Hepatic stellate cell (primary cell): ENCODE results near the gene TNFRSF11A.

Source experiments
- DNase-seq: peaks from one replicate; pipeline ENCODE4 v3.0.0; 2011; ENCODE audit warnings: low spot score

TNFRSF11A gene

GRCh38 chr18:62384068-62384467 lies 59.0 kb downstream of the TNFRSF11A start:
- no peak for DNase-seq

GRCh38 chr18:62384610-62385097 lies 59.5 kb downstream of the TNFRSF11A start:
- DNase-seq: no peak

GRCh38 chr18:62386091-62386490 lies 61.0 kb downstream of the TNFRSF11A start:
- no peak for DNase-seq

- no peak for DNase-seq
Measured at GRCh38 chr18:62386601-62387000, 61.5 kb downstream of the TNFRSF11A start.

GRCh38 chr18:62387257-62387656 lies 62.1 kb downstream of the TNFRSF11A start:
- DNase-seq: no peak

GRCh38 chr18:62388855-62389760 lies 64.0 kb downstream of the TNFRSF11A start:
- no peak for DNase-seq

GRCh38 chr18:62389761-62390481 lies 64.8 kb downstream of the TNFRSF11A start:
- DNase-seq: no peak

GRCh38 chr18:62394006-62394763 lies 69.1 kb downstream of the TNFRSF11A start:
- DNase-seq: no peak

- DNase-seq: no peak
Measured at GRCh38 chr18:62396381-62396780, 71.3 kb downstream of the TNFRSF11A start.

GRCh38 chr18:62396967-62397366 lies 71.9 kb downstream of the TNFRSF11A start:
- DNase-seq: no peak

GRCh38 chr18:62398291-62398690 lies 73.2 kb downstream of the TNFRSF11A start:
- DNase-seq: no peak

- DNase-seq: no peak
Measured at GRCh38 chr18:62399276-62399675, 74.2 kb downstream of the TNFRSF11A start.

- DNase-seq: no peak
Measured at GRCh38 chr18:62399781-62400308, 74.7 kb downstream of the TNFRSF11A start.

GRCh38 chr18:62400916-62401315 lies 75.8 kb downstream of the TNFRSF11A start:
- DNase-seq: no peak

GRCh38 chr18:62402342-62402948 lies 77.3 kb downstream of the TNFRSF11A start:
- DNase-seq: no peak

- no peak for DNase-seq
Measured at GRCh38 chr18:62403120-62403519, 78.0 kb downstream of the TNFRSF11A start.

GRCh38 chr18:62404881-62405280 lies 79.8 kb downstream of the TNFRSF11A start:
- no peak for DNase-seq

GRCh38 chr18:62407660-62408059 lies 82.5 kb downstream of the TNFRSF11A start:
- DNase-seq: no peak

GRCh38 chr18:62409821-62410220 lies 84.7 kb downstream of the TNFRSF11A start:
- no peak for DNase-seq

GRCh38 chr18:62412231-62412979 lies 87.3 kb downstream of the TNFRSF11A start:
- DNase-seq: no peak

GRCh38 chr18:62413206-62413605 lies 88.1 kb downstream of the TNFRSF11A start:
- DNase-seq: no peak
